GM12865 (cell line): ENCODE results near the gene WDR35.
"Not testable (repeated sequence)": the region's sequence is repeated elsewhere in the genome, so short reads cannot be mapped to it uniquely, and the experiment has no call there.

Experiments used
- DNase-seq: peaks from one replicate; pipeline ENCODE4 v3.0.0; 2010; ENCODE audit warnings: low read depth
- H3K4me3 ChIP-seq: 2 replicates; pipeline ENCODE4 v1.5.1; 2011; ENCODE audit warnings: mild to moderate bottlenecking, low read depth, low read length, control low read depth
- TF ChIP-seq, protein P1 (sequence below): IDR thresholded peaks from 2 replicates; pipeline ENCODE4 v1.5.1; 2011; ENCODE audit warnings: low read length, control low read depth, low read depth, inconsistent platforms; ENCODE audit not compliant: insufficient read depth; ENCODE audit errors: missing control alignments

The WDR35 gene

DNA sequence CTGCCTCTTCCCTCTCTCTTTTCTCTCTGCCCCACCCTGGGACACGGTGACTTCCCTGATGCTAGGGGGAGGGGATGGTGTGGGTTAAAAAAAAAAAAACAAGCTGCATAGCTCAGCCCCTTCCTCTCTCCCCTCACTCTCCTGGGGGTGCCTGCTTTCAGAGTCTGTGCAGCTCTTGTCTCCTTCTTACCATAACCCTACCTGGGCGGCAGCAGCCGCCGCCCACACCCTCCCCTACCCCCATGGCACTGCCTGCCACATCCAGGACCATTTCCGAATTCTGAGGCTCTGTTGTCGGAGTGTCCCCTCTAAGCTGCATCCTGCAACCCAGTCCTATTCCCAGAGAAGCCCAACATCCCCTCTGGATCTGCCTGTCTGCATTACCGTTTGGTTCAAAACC is 104.1 kb downstream of the WDR35 start:
- DNase-seq = no peak
- TF ChIP-seq, protein P1, sequence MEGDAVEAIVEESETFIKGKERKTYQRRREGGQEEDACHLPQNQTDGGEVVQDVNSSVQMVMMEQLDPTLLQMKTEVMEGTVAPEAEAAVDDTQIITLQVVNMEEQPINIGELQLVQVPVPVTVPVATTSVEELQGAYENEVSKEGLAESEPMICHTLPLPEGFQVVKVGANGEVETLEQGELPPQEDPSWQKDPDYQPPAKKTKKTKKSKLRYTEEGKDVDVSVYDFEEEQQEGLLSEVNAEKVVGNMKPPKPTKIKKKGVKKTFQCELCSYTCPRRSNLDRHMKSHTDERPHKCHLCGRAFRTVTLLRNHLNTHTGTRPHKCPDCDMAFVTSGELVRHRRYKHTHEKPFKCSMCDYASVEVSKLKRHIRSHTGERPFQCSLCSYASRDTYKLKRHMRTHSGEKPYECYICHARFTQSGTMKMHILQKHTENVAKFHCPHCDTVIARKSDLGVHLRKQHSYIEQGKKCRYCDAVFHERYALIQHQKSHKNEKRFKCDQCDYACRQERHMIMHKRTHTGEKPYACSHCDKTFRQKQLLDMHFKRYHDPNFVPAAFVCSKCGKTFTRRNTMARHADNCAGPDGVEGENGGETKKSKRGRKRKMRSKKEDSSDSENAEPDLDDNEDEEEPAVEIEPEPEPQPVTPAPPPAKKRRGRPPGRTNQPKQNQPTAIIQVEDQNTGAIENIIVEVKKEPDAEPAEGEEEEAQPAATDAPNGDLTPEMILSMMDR = no peak
- no peak overlapping the region for H3K4me3 ChIP-seq

DNA sequence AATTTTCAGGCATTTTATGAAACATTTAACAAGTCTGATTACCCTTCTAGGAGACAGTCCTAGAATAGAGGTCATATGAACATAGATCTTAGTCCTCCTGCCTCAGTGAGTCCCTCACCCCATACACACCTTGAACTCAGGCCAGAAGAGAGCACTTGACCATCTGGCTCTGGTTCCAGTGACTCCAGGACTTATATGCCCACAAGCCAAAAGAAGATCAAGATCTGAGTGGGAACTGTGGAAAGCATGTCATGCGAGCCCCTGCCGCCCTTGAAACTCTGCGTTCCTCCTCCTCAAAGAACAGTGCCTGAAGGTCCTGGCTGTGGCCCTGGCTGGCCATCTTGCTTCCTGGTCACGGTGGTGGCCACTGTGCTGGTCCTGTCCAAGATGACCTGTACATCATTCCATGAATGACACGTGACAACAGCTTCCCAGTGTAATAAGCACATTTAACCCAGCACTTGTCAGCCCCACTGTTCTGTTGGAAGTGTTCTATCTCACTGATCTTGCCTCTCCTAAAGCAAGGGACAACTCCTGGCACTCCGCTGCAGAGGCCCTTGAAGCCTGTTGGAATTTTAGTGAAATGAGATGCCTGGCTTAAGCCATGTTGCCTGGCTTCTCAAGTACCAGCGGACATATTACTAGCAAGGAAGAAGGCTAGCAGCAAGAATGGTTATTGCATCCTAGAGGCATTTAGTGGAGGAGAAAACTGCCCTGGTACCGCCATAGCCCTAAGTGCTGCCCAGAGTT is 105.8 kb downstream of the WDR35 start:
- H3K4me3 ChIP-seq = no peak overlapping the region
- no peak for DNase-seq
- TF ChIP-seq, protein P1 = no peak

DNA sequence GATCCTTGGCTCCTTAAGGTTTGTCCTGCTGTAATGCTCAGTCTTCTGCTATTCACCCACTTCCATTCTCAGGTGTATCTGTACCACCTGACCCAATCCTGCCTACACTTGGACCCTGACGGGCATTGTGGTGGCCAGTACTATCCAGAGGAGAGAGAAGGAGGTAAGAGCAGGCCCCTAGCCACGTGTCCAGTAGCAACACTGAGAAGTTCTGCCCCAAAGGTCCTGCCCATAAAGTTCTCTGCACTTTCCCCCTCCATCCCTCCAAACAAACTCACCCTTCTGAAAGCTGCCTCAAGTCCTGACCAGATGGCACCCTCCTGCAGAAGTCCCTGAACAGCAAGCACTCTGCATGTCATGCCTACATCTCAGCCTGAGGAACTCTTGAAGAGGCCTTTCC is 106.4 kb downstream of the WDR35 start:
- TF ChIP-seq, protein P1 = no peak
- no peak for DNase-seq
- H3K4me3 ChIP-seq = no peak overlapping the region

DNA sequence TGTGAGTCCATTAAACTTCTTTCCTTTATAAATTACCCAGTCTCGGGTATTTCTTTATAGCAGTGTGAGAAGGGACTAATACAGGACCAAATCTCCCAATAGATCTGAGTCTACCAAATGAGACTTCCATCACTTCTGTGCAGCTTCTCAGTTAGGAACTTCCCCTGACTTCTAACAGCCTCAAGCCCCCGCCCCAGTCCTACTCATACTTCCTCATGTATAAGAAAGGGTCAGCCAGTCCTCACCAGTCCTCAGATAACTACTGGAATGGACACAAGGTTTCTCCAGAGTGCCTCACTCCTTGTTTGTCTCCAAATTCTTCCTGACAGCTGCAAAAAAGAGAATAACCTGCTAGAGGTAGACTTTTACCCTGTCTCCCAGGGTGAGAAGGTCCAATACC is 107.6 kb downstream of the WDR35 start:
- DNase-seq = no peak
- TF ChIP-seq, protein P1 = no peak
- H3K4me3 ChIP-seq = no peak overlapping the region

DNA sequence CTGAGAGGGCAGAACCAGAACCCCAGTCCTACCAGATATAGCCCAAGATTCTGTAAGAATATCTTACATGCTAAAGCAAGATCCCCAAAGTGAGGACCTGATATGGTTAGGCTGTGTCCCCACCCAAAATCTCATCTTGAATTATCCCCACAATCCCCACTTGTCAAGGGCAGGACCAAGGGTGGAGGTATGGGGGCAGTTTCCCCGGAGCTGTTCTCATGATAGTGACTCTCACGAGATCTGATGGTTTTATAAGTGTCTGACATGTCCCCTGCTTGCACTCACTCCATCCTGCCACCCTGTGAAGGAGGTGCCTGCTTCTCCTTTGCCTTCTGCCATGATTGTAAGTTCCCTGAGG is 108.0 kb downstream of the WDR35 start:
- TF ChIP-seq, protein P1 = no peak
- no peak for DNase-seq
- no peak overlapping the region for H3K4me3 ChIP-seq

DNA sequence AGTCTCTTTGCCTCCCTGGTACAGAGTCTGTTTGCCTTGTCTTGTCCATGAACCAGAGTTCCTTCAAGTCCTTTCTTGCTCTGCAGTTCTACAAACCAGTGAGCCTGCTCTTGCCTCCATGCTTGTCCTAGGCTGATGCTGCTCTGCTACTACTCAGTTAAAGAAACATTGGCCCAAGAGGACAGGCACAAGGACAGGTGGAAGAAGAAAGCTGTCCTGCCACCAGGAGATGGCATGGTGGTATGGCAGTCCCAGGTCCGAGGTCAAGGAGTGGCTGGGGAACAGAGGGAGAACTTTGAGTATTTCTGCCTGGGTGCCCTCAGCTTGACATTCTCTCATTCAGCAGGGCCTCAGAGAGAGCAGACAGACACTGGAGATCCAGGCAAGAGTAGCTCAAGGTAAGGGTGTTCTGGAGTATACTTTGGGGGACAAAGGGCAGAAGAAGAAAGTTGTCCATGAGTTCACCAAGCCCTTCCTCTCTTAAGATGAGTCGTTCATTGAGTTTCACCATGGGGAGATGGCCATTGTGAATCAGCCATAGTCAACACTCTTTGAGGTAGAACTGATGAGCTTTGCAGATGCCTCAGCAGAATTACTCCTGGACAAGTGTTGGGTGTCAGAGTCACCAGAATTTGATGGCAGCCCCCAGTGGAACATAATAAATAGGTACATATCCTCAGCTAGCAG is 108.5 kb downstream of the WDR35 start:
- TF ChIP-seq, protein P1 = no peak
- no peak for DNase-seq
- H3K4me3 ChIP-seq = no peak overlapping the region

DNA sequence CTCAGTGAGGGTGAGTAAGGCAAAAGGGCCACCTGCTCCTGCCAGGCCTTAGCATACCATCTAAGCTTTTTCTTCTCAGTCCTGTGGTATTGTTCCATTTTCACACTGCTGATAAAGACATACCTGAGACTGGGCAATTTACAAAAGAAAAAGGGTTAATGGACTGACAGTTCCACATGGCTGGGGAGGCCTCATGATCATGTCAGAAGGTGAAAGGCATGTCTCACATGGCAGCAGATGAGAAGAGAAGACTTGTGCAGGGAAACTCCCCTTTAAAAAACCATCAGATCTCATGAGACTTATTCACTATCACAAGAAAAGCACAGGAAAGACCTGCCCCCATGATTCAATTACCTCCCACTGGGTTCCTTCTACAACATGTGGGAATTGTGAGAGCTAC is 109.7 kb downstream of the WDR35 start:
- not testable (repeated sequence) for H3K4me3 ChIP-seq, DNase-seq
